ENCODE data around the gene FAM209B.

DNA sequence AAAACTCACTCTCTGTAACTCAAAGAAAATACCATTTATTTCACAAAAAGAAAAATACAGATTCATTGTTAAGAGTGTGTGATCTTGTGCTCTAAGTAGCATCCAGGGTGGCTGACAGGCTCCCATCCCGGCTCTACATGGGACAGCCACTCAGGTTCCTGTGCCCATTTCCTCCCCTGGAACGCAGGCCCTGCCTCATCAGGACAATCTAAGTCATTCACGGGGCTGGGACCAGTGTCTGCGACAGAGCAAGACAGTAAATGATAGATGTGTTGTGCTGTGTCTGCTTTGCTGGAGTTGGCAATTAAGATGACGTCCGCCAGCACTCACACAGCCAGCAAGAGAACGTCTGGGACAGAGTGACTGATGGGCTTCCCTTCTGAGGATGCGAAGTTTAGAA is 15.4 kb upstream of the FAM209B start:
- TF ChIP-seq, protein P1, sequence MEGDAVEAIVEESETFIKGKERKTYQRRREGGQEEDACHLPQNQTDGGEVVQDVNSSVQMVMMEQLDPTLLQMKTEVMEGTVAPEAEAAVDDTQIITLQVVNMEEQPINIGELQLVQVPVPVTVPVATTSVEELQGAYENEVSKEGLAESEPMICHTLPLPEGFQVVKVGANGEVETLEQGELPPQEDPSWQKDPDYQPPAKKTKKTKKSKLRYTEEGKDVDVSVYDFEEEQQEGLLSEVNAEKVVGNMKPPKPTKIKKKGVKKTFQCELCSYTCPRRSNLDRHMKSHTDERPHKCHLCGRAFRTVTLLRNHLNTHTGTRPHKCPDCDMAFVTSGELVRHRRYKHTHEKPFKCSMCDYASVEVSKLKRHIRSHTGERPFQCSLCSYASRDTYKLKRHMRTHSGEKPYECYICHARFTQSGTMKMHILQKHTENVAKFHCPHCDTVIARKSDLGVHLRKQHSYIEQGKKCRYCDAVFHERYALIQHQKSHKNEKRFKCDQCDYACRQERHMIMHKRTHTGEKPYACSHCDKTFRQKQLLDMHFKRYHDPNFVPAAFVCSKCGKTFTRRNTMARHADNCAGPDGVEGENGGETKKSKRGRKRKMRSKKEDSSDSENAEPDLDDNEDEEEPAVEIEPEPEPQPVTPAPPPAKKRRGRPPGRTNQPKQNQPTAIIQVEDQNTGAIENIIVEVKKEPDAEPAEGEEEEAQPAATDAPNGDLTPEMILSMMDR (IDR thresholded peaks at IDR 0.05), result no peak
- TF ChIP-seq POLR2AphosphoS5 (IDR thresholded peaks at IDR 0.05) (no peak), POLR2A (IDR thresholded peaks at IDR 0.05) (no peak)

All from upper lobe of left lung (tissue), 4 donors.